HL-60 (cell line): ENCODE results near the gene DHX16.

ENCODE experiments used
- CTCF ChIP-seq: IDR thresholded peaks from one replicate; pipeline ENCODE4 v1.5.1; 2011; ENCODE audit warnings: low read length, control low read depth, inconsistent platforms; ENCODE audit not compliant: insufficient read depth
- POLR2AphosphoS5 ChIP-seq: IDR thresholded peaks from 2 replicates; pipeline ENCODE4 v1.6.1; 2012; ENCODE audit warnings: low read depth
- REST ChIP-seq: IDR thresholded peaks from 2 replicates; pipeline ENCODE4 v1.6.1; 2012; ENCODE audit warnings: low read depth; ENCODE audit not compliant: insufficient replicate concordance
- SPI1 ChIP-seq: IDR thresholded peaks from 2 replicates; pipeline ENCODE4 v1.6.1; 2012; ENCODE audit warnings: low read depth, mild to moderate bottlenecking, borderline replicate concordance

GRCh38 chr6:30643656-30644055, 29.1 kb downstream of the DHX16 start:
- TF ChIP-seq CTCF: no peak
- TF ChIP-seq REST: no peak
- TF ChIP-seq POLR2AphosphoS5: no peak
- no peak for TF ChIP-seq SPI1
